Right lobe of liver (tissue), 4 donors: Measurements from ENCODE around the gene SLC29A3.

Source experiments
- POLR2A ChIP-seq: fragments of 450-650 bp; IDR thresholded peaks from one replicate; pipeline ENCODE4 v1.6.1; 2017; ENCODE audit warnings: antibody characterized with exemption, mild to moderate bottlenecking
- TF ChIP-seq, protein P1 (sequence below), 4 donors: fragments of 200-600 bp in 3 of 4; fragments of 450-650 bp in 1 of 4; IDR thresholded peaks; one replicate each; pipeline versions ENCODE4 v1.5.1 to v1.8.0; 2016 to 2022; ENCODE audit warnings: antibody characterized with exemption in 4 of 4, mild to moderate bottlenecking in 2 of 4
- donor health status: DM: no; HTN: no; CAD: no.
- donor health status: DM: no; HTN: no; CAD: no.
- donor health status: DM: no; HTN: yes; CAD: no.

DNA sequence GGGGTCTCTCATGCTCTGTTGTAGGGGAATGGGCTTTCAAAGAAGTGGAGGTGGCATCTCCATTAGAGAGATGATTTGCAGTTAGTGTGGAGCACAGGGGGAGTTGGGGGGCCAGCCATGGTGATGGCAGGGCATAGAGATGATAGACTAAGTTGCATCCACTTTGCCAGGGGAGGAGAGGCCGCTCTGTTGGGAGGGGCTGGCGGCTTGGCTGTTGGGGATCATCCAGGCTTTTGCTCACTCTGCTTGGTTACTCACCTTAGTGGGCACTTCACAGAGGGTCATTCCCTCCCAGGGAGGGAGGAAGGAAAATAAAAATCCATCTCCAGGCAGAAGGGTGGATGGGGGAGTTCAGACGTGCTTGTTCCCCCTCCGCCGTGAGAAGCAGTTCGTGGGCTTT is 46.3 kb downstream of the SLC29A3 start:
- TF ChIP-seq, protein P1, sequence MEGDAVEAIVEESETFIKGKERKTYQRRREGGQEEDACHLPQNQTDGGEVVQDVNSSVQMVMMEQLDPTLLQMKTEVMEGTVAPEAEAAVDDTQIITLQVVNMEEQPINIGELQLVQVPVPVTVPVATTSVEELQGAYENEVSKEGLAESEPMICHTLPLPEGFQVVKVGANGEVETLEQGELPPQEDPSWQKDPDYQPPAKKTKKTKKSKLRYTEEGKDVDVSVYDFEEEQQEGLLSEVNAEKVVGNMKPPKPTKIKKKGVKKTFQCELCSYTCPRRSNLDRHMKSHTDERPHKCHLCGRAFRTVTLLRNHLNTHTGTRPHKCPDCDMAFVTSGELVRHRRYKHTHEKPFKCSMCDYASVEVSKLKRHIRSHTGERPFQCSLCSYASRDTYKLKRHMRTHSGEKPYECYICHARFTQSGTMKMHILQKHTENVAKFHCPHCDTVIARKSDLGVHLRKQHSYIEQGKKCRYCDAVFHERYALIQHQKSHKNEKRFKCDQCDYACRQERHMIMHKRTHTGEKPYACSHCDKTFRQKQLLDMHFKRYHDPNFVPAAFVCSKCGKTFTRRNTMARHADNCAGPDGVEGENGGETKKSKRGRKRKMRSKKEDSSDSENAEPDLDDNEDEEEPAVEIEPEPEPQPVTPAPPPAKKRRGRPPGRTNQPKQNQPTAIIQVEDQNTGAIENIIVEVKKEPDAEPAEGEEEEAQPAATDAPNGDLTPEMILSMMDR (IDR thresholded peaks at IDR 0.05) = no peak
- TF ChIP-seq POLR2A = no peak
